ENCODE data around the gene EPC1. TPM values are rescaled to one million over a fixed set of nuclear protein-coding genes. Genes with fewer than 3 reads are reported as not detected.

EPC1 gene
- total RNA-seq, 1 donor from 2014 or later, result 82.8 TPM

GRCh38 chr10:32386623-32387260 lies 39.8 kb upstream of the EPC1 start:
- CTCF ChIA-PET, result interaction anchor here (1.3 kb wide), 1 partner anchor 16 kb away, joined by 3 read pairs; no protein-coding TSS in a partner anchor
- peaks cover 2% of the 10 kb centered on the region for H3K27me3 Mint-ChIP-seq
- no peaks in the 10 kb centered on the region for H3K36me3 Mint-ChIP-seq (ENCODE audit: low read depth)
- H3K4me3 Mint-ChIP-seq, result no peak overlapping the region
- ATAC-seq (ENCODE audit: low read depth), result no peak
- H3K9me3 Mint-ChIP-seq, result peaks cover 2% of the 10 kb centered on the region
- H3K4me1 Mint-ChIP-seq, result peaks cover 4% of the 10 kb centered on the region
- DNase-seq, result no peak
- H3K27ac Mint-ChIP-seq, result no peak overlapping the region
- intact Hi-C loops (cut with micrococcal nuclease), result no loop called here
- POLR2A ChIA-PET, result no interaction called here
- no peak for TF ChIP-seq CTCF (IDR thresholded peaks at IDR 0.05)

DNA sequence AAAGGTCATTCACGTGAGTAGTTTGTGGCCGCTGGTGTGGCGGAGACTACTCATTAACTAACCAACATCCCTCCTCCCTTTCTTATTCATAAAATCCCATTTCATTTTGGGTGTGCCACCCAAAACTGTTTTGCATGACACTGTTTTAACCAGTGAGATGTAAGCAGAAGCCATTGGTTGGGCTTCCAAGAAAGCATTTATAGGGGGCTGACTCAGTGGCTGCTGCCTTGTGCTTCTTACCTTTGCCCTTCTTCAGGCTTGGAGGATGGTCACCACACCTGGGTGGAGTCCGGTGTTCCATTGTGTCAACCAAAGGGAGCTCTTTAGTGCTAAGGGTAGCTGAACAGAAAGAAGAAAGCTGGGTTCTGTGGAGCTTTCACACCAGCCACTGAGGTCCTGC lies 37.2 kb upstream of the EPC1 start:
- ChIA-PET CTCF (no interaction called here), POLR2A (interaction anchor here (0.7 kb wide), 1 partner anchor 144 kb away, joined by 3 read pairs; no protein-coding TSS in a partner anchor)
- Mint-ChIP-seq H3K4me1 (peaks cover 4% of the 10 kb centered on the region), H3K27ac (no peak overlapping the region), H3K36me3 (ENCODE audit: low read depth) (no peaks in the 10 kb centered on the region), H3K27me3 (peaks cover 2% of the 10 kb centered on the region), H3K4me3 (no peak overlapping the region), H3K9me3 (peaks cover 2% of the 10 kb centered on the region)
- DNase-seq (no peak), ATAC-seq (ENCODE audit: low read depth) (no peak)
- TF ChIP-seq CTCF (IDR thresholded peaks at IDR 0.05), result no peak
- intact Hi-C loops (cut with micrococcal nuclease), result no loop called here

DNA sequence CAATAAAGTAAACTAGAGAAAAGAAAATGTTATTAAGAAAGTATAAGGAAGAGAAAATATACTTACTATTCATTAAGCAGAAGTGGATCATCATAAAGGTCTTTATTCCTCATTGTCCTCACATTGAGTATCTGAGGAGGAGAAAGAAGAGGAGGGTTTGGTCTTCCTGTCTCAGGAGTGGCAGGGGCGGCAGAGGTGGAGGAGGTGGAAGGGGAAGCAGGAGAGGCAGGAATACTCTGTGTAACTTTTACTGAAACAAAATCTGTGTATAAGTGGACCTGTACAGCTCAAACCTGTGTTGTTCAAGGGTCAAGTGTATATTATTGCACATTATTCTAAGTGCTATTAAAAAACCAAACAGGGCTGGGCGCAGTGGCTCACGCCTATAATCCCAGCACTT lies 34.2 kb upstream of the EPC1 start:
- H3K4me3 Mint-ChIP-seq, result no peak overlapping the region
- no peaks in the 10 kb centered on the region for H3K9me3 Mint-ChIP-seq
- no peaks in the 10 kb centered on the region for H3K27me3 Mint-ChIP-seq
- no peak for ATAC-seq (ENCODE audit: low read depth)
- peaks cover 7% of the 10 kb centered on the region for H3K4me1 Mint-ChIP-seq
- DNase-seq, result no peak
- H3K27ac Mint-ChIP-seq, result no peak overlapping the region
- H3K36me3 Mint-ChIP-seq (ENCODE audit: low read depth), result no peaks in the 10 kb centered on the region
- CTCF ChIA-PET, result no interaction called here
- TF ChIP-seq CTCF (IDR thresholded peaks at IDR 0.05), result no peak
- intact Hi-C loops (cut with micrococcal nuclease), result no loop called here
- POLR2A ChIA-PET, result no interaction called here

DNA sequence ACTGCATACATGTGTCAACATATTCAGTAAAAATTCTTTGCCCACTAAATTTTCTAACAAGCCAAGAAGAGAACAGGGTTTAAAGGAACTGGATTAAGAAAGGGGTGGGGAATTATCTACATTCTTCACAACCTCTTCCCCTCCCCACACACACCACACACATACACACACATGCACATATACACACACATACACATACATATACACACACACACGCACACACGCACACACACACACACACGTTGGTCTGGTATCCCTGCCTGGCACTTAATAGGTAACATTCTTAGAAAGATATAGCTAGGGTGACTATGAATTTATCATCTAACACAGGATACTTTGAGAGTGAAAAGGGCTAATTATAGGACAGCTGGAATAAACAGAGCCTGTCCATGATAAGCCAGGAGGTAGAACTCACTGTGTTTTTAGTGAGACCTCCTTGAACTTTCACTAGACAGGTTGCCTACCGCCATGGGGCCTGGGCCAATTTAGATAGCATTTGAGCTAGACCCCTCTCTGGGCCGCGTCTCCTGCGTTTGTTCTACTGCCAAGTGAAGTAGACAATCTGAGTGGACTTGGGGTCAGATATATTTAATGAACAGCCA lies 33.1 kb upstream of the EPC1 start:
- Mint-ChIP-seq H3K4me1 (peaks cover 13% of the 10 kb centered on the region), H3K36me3 (ENCODE audit: low read depth) (no peaks in the 10 kb centered on the region), H3K27ac (no peak overlapping the region), H3K9me3 (no peaks in the 10 kb centered on the region), H3K4me3 (no peak overlapping the region), H3K27me3 (no peaks in the 10 kb centered on the region)
- no peak for TF ChIP-seq CTCF (IDR thresholded peaks at IDR 0.05)
- intact Hi-C loops (cut with micrococcal nuclease), result loop anchor here (2.0 to 10.0 kb wide), 8 partner anchors 63 to 1948 kb away; partner anchors contain the start of genes ARHGAP12, ITGB1, KIF5B and MAP3K8
- DNase-seq, result no peak
- no peak for ATAC-seq (ENCODE audit: low read depth)
- CTCF ChIA-PET, result interaction anchor here (3.1 kb wide), 1 partner anchor 65 kb away, joined by 14 read pairs; the partner anchor contains the start of gene CCDC7
- POLR2A ChIA-PET, result interaction anchor here (1.8 to 4.0 kb wide), 3 partner anchors 33 to 324 kb away, joined by 5 to 54 read pairs (median 36); partner anchors contain the start of genes CCDC7, EPC1 and KIF5B

GRCh38 chr10:32379318-32379949 lies 32.5 kb upstream of the EPC1 start:
- Mint-ChIP-seq H3K27ac (no peak overlapping the region), H3K4me1 (peaks cover 15% of the 10 kb centered on the region), H3K4me3 (no peak overlapping the region), H3K9me3 (no peaks in the 10 kb centered on the region), H3K27me3 (no peaks in the 10 kb centered on the region), H3K36me3 (ENCODE audit: low read depth) (no peaks in the 10 kb centered on the region)
- ATAC-seq (ENCODE audit: low read depth) (peak; percentile 43), DNase-seq (no peak)
- POLR2A ChIA-PET, result interaction anchor here (0.7 to 4.0 kb wide), 7 partner anchors 10 to 1348 kb away, joined by 4 to 54 read pairs (median 7); partner anchors contain the start of genes CCDC7, EPC1, KIF5B and ZNF438
- CTCF ChIA-PET, result interaction anchor here (1.4 to 3.1 kb wide), 4 partner anchors 10 to 66 kb away, joined by 3 to 14 read pairs (median 5); partner anchors contain the start of gene CCDC7
- TF ChIP-seq CTCF (IDR thresholded peaks at IDR 0.05), result no peak
- intact Hi-C loops (cut with micrococcal nuclease), result loop anchor here (2.0 to 10.0 kb wide), 8 partner anchors 63 to 1947 kb away; partner anchors contain the start of genes ARHGAP12, ITGB1, KIF5B and MAP3K8

All from activated B cell treated with CpG ODN at 0.5 μM for 24 hours (primary cell).